Keratinocyte (primary cell): ENCODE results near the gene CRYGB.

Experiments used
- CTCF ChIP-seq, 3 experiments: IDR thresholded peaks in 1 of 3; conservative IDR thresholded peaks in 1 of 3; optimal IDR thresholded peaks in 1 of 3; 2 replicates in 2 of 3; 3 replicates in 1 of 3; pipeline versions ENCODE3 to v1.5.1; 2011; ENCODE audit warnings: low read length in 3 of 3, mild to moderate bottlenecking in 3 of 3, moderate library complexity in 2 of 3, control low read depth in 1 of 3, inconsistent platforms in 1 of 3; ENCODE audit not compliant: insufficient read depth in 2 of 3; ENCODE audit errors: extremely low read depth in 1 of 3
- EZH2 ChIP-seq: IDR thresholded peaks from one replicate; pipeline ENCODE4 v1.6.1; 2012; ENCODE audit warnings: inconsistent platforms, mild to moderate bottlenecking, low read length, moderate library complexity

- TF ChIP-seq CTCF (optimal IDR thresholded peaks at IDR 0.05 in 1 of 3, IDR thresholded peaks at IDR 0.05 in 1 of 3, conservative IDR thresholded peaks at IDR 0.05 in 1 of 3; ENCODE audit: extremely low read depth in 1 of 3, insufficient read depth in 2 of 3, low read length in 3 of 3), result no peak
- no peak for TF ChIP-seq EZH2
Observed at GRCh38 chr2:208099682-208100470, 46.1 kb downstream of the CRYGB start.
